HepG2 (cell line): ENCODE data around the gene STAT6. TPM values are rescaled to one million over a fixed set of nuclear protein-coding genes. Genes with fewer than 3 reads are reported as not detected.

Experiments
- ARNT ChIP-seq: fragments of 450-650 bp; IDR thresholded peaks from 2 replicates; pipeline ENCODE4 v1.6.1; 2017
- BORCS8-MEF2B ChIP-seq: sonication (generic); formaldehyde crosslinking; IDR thresholded peaks from 2 replicates; pipeline ENCODE4 v1.8.0; 2022; ENCODE audit warnings: mild to moderate bottlenecking, missing genetic modification reagents
- HOXA5 ChIP-seq: sonication (generic); formaldehyde crosslinking; IDR thresholded peaks from 2 replicates; pipeline ENCODE4 v1.4.0; 2020; ENCODE audit warnings: missing genetic modification reagents
- KDM2A ChIP-seq: sonication (generic); formaldehyde crosslinking; IDR thresholded peaks from 2 replicates; pipeline ENCODE4 v1.4.0; 2020; ENCODE audit warnings: low read depth, missing genetic modification reagents, borderline replicate concordance
- KLF16 ChIP-seq, 2 experiments: sonication (generic) in 1 of 2; formaldehyde crosslinking in 1 of 2; IDR thresholded peaks; 2 replicates each; pipeline versions ENCODE4 v1.6.1 to v1.8.0; 2016 to 2023; ENCODE audit warnings: missing genetic modification reagents in 2 of 2, missing compliant biosample characterization in 1 of 2
- LCORL ChIP-seq, 2 experiments: fragments of 450-650 bp in 1 of 2; sonication (generic) in 1 of 2; formaldehyde crosslinking in 1 of 2; IDR thresholded peaks; 2 replicates each; pipeline versions ENCODE4 v1.5.0 to v1.6.1; 2017 to 2020; ENCODE audit warnings: antibody characterized with exemption in 1 of 2, missing genetic modification reagents in 1 of 2
- NONO ChIP-seq, 2 experiments: fragments of 450-650 bp in 1 of 2; sonication (generic) in 1 of 2; formaldehyde crosslinking in 1 of 2; IDR thresholded peaks in 1 of 2; conservative IDR thresholded peaks in 1 of 2; 2 replicates each; pipeline versions ENCODE4 v1.6.1 to v1.8.0; 2017 to 2022; ENCODE audit warnings: mild to moderate bottlenecking in 1 of 2, missing genetic modification reagents in 1 of 2, moderate library complexity in 1 of 2
- POLR2G ChIP-seq: fragments of 200-400 bp; formaldehyde crosslinking; IDR thresholded peaks from 2 replicates; pipeline ENCODE4 v1.6.1; 2018; ENCODE audit warnings: mild to moderate bottlenecking, low read depth, low read length, moderate library complexity
- REXO4 ChIP-seq: sonication (generic); formaldehyde crosslinking; IDR thresholded peaks from 2 replicates; pipeline ENCODE4 v1.8.0; 2022; ENCODE audit warnings: missing genetic modification reagents, mild to moderate bottlenecking, borderline replicate concordance
- SAP130 ChIP-seq: IDR thresholded peaks from 2 replicates; pipeline ENCODE4 v1.6.1; 2016; ENCODE audit warnings: low read depth
- ZFP36 ChIP-seq: fragments of 150-350 bp; IDR thresholded peaks from 2 replicates; pipeline ENCODE4 v1.6.1; 2018; ENCODE audit warnings: borderline replicate concordance, low read length, low read depth; ENCODE audit not compliant: partially characterized antibody
- ZNF557 ChIP-seq: sonication (generic); formaldehyde crosslinking; IDR thresholded peaks from 2 replicates; pipeline ENCODE4 v1.4.0; 2020; ENCODE audit warnings: missing genetic modification reagents
- ZNF644 ChIP-seq: IDR thresholded peaks from 2 replicates; pipeline ENCODE4 v1.6.1; 2016; ENCODE audit warnings: low read depth
- ZNF7 ChIP-seq: IDR thresholded peaks from 2 replicates; pipeline ENCODE4 v1.6.1; 2016; ENCODE audit warnings: missing biosample characterization, missing genetic modification reagents
- polyA plus RNA-seq, 8 experiments: library from polyadenylated mRNA; depleted of rRNA in 3 of 8; stranded (reverse) in 7 of 8; unstranded in 1 of 8; fragments of >200 nt; fragmentation: Illumina TruSeq in 4 of 8; extraction: Trizol in 4 of 8; gene quantifications; 2 replicates each; pipeline versions ENCODE4 v1.2.1 to v1.2.3, GENCODE V29; 2011 to 2016; ENCODE audit warnings: low read depth in 4 of 8, missing spikeins in 1 of 8, mixed read lengths in 1 of 8; ENCODE audit not compliant: insufficient read depth in 1 of 8
- total RNA-seq, 5 experiments: library from RNA; depleted of rRNA; stranded (reverse); fragments of >200 nt; fragmentation: Illumina TruSeq; extraction: Trizol; gene quantifications; 2 replicates each; pipeline ENCODE4 v1.2.3, GENCODE V29; 2016; ENCODE audit warnings: low read depth in 1 of 5
- TF ChIP-seq, protein P1 (sequence below): sonication (generic); formaldehyde crosslinking; IDR thresholded peaks from 2 replicates; pipeline ENCODE4 v1.8.0; 2022; ENCODE audit warnings: mild to moderate bottlenecking, missing genetic modification reagents; ENCODE audit not compliant: insufficient replicate concordance
- TF ChIP-seq, protein P2 (sequence below): sonication (generic); formaldehyde crosslinking; IDR thresholded peaks from 2 replicates; pipeline ENCODE4 v1.4.0; 2020; ENCODE audit warnings: missing genetic modification reagents, borderline replicate concordance
- TF ChIP-seq, protein P3 (sequence below), 2 experiments: sonication (generic) in 1 of 2; formaldehyde crosslinking in 1 of 2; IDR thresholded peaks; 2 replicates each; pipeline versions ENCODE4 v1.6.1 to v1.9.0; 2014 to 2022; ENCODE audit warnings: antibody characterized with exemption in 1 of 2, borderline replicate concordance in 1 of 2, inconsistent platforms in 1 of 2, low read depth in 1 of 2, missing genetic modification reagents in 1 of 2
- TF ChIP-seq, protein P4 (sequence below): conservative IDR thresholded peaks from 2 replicates; pipeline ENCODE4 v1.6.1; 2018; ENCODE audit warnings: missing genetic modification reagents

The STAT6 gene
- total and polyA plus RNA-seq, 2 of the 13 experiments (the other 11 are each of a cell fraction or from before 2014, with no cell fraction given) = 28.0 to 62.2 TPM

DNA sequence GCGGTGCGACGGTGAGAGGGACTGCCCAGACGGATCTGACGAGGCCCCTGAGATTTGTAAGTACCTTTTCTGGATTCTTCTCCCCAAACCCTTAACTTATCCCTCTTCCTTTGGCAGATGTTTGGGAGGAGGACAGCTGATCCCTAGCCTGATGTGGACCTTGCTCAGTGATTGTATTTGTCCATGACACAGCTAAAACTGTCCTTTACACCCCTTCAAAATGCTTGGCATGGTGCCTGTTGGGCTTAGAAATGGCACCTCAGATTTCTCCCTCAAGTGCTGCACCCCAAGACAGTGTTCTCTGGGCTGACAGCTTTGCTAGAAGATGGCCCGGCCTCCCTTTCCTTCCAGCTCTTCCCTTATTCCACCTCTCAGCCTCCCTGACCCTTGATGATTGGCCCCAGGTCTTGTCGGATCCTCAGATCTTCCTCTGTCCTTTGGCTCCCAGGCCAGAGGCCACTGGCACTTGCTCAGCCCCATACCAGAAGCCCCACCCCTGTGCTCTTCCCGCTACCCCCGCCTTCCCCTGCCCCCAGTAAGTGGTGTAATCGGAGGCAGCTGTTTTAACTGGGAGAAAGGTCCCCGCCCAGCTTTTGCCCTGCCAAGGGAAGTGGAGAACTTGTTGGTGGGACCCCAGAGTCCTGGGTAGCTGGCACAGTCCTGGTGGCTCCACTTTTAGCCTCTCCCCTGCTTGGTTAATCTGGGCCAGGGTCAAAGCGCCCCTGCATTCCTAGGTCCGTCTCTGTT is 27.5 kb upstream of the STAT6 start (continued):
- TF ChIP-seq REXO4 (no peak), POLR2G (no peak; the same call in 1 of the 2 replicates), ZNF557 (CRISPR knock-in tag) (no peak), ZNF644 (CRISPR knock-in tag) (no peak; the same call in 1 of the 2 replicates), ARNT (no peak), ZNF7 (no peak), HOXA5 (no peak), SAP130 (CRISPR knock-in tag) (peak; percentile 51), KLF16 (CRISPR knock-in tag; IDR thresholded peaks at IDR 0.05) (no peak), BORCS8-MEF2B (CRISPR knock-in tag) (no peak), KDM2A (CRISPR knock-in tag) (no peak), LCORL (IDR thresholded peaks at IDR 0.05) (no peak), LCORL (CRISPR knock-in tag; IDR thresholded peaks at IDR 0.05) (peak; percentile 74; the same call in 1 of the 2 replicates), NONO (IDR thresholded peaks at IDR 0.05) (no peak), NONO (CRISPR knock-in tag; conservative IDR thresholded peaks at IDR 0.05) (no peak), ZFP36 (no peak)
- TF ChIP-seq, protein P1, sequence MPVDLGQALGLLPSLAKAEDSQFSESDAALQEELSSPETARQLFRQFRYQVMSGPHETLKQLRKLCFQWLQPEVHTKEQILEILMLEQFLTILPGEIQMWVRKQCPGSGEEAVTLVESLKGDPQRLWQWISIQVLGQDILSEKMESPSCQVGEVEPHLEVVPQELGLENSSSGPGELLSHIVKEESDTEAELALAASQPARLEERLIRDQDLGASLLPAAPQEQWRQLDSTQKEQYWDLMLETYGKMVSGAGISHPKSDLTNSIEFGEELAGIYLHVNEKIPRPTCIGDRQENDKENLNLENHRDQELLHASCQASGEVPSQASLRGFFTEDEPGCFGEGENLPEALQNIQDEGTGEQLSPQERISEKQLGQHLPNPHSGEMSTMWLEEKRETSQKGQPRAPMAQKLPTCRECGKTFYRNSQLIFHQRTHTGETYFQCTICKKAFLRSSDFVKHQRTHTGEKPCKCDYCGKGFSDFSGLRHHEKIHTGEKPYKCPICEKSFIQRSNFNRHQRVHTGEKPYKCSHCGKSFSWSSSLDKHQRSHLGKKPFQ (CRISPR knock-in tag) = no peak
- TF ChIP-seq, protein P2, sequence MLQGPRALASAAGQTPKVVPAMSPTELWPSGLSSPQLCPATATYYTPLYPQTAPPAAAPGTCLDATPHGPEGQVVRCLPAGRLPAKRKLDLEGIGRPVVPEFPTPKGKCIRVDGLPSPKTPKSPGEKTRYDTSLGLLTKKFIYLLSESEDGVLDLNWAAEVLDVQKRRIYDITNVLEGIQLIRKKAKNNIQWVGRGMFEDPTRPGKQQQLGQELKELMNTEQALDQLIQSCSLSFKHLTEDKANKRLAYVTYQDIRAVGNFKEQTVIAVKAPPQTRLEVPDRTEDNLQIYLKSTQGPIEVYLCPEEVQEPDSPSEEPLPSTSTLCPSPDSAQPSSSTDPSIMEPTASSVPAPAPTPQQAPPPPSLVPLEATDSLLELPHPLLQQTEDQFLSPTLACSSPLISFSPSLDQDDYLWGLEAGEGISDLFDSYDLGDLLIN = no peak
- TF ChIP-seq, protein P3, sequence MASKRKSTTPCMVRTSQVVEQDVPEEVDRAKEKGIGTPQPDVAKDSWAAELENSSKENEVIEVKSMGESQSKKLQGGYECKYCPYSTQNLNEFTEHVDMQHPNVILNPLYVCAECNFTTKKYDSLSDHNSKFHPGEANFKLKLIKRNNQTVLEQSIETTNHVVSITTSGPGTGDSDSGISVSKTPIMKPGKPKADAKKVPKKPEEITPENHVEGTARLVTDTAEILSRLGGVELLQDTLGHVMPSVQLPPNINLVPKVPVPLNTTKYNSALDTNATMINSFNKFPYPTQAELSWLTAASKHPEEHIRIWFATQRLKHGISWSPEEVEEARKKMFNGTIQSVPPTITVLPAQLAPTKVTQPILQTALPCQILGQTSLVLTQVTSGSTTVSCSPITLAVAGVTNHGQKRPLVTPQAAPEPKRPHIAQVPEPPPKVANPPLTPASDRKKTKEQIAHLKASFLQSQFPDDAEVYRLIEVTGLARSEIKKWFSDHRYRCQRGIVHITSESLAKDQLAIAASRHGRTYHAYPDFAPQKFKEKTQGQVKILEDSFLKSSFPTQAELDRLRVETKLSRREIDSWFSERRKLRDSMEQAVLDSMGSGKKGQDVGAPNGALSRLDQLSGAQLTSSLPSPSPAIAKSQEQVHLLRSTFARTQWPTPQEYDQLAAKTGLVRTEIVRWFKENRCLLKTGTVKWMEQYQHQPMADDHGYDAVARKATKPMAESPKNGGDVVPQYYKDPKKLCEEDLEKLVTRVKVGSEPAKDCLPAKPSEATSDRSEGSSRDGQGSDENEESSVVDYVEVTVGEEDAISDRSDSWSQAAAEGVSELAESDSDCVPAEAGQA (IDR thresholded peaks at IDR 0.05; ENCODE audit: low read depth) = no peak
- TF ChIP-seq, protein P3 (CRISPR knock-in tag; IDR thresholded peaks at IDR 0.05; ENCODE audit: borderline replicate concordance) = no peak
- TF ChIP-seq, protein P4, sequence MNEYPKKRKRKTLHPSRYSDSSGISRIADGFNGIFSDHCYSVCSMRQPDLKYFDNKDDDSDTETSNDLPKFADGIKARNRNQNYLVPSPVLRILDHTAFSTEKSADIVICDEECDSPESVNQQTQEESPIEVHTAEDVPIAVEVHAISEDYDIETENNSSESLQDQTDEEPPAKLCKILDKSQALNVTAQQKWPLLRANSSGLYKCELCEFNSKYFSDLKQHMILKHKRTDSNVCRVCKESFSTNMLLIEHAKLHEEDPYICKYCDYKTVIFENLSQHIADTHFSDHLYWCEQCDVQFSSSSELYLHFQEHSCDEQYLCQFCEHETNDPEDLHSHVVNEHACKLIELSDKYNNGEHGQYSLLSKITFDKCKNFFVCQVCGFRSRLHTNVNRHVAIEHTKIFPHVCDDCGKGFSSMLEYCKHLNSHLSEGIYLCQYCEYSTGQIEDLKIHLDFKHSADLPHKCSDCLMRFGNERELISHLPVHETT (CRISPR knock-in tag) = no peak
